ENCODE results near the gene SYNJ1. TPM values are rescaled to one million over a fixed set of nuclear protein-coding genes. Genes with fewer than 3 reads are reported as not detected.

SYNJ1 gene
- total and polyA plus RNA-seq, 2 of the 13 experiments (the other 11 are each of a cell fraction or from before 2014, with no cell fraction given) = 2.0 to 2.7 TPM

- ChIA-PET POLR2A (no interaction called here), CTCF (ENCODE audit: low intra/inter-chr PET ratio, low total read pairs) (no interaction called here)
- Histone ChIP-seq H3K4me2 (ENCODE audit: low read depth, low read length) (no peak overlapping the region), H3K4me3 (replicated peaks in 1 of 3; ENCODE audit: insufficient read depth in 1 of 3, low read depth in 2 of 3, low read length in 3 of 3) (no peak overlapping the region), H4K20me1 (ENCODE audit: insufficient read depth, low read length) (peaks cover 26% of the 10 kb centered on the region), H3K4me1 (ENCODE audit: insufficient read depth, low read length) (peaks cover 50% of the 10 kb centered on the region), H3K36me3 (replicated peaks in 1 of 2; ENCODE audit: control insufficient read depth in 1 of 2, insufficient read depth in 2 of 2, low read length in 2 of 2) (peaks cover 15 to 58% of the 10 kb centered on the region in 2 experiments), H3K27me3 (ENCODE audit: control insufficient read depth in 1 of 2, insufficient read depth in 2 of 2, low read length in 2 of 2) (no peaks in the 10 kb centered on the region), H3K79me2 (ENCODE audit: insufficient read depth, low read length) (peaks cover 51% of the 10 kb centered on the region), H3K9ac (ENCODE audit: insufficient read depth, low read depth, low read length) (no peak overlapping the region), H3K27ac (ENCODE audit: extremely low read length, insufficient read depth, low read length) (no peak overlapping the region), H2AFZ (ENCODE audit: low read length) (no peak overlapping the region), H3K9me3 (ENCODE audit: low read length) (no peaks in the 10 kb centered on the region)
- ATAC-seq = no peak
- BruUV-seq (replicated peaks) = no TSS peak
- no peak for DNase-seq (ENCODE audit: low spot score)
- FAIRE-seq = no peak
- intact Hi-C loops (cut with micrococcal nuclease; ENCODE audit: unreplicated experiment) = loop anchor here (5.0 kb wide), 1 partner anchor 38 kb away; the partner anchor contains the start of gene SYNJ1
- in situ Hi-C loops (cut with HindIII; ENCODE audit: extremely low pct_ligation_motif_present, low pct_unique_long_range_greater_than_20kb) = no loop called here
- 96% methylated on average over 2 of the region's 2 CpGs for WGBS (ENCODE audit: low lambda C conversion rate)
- TF ChIP-seq HOXD1 (CRISPR knock-in tag; IDR thresholded peaks at IDR 0.05) (no peak), HNRNPLL (IDR thresholded peaks at IDR 0.05; ENCODE audit: low read depth, low read length, poor library complexity, severe bottlenecking) (no peak), PAWR (CRISPR knock-in tag; IDR thresholded peaks at IDR 0.05; ENCODE audit: borderline replicate concordance) (no peak), USF2 (IDR thresholded peaks at IDR 0.05; ENCODE audit: low read depth, low read length) (no peak), USF2 (CRISPR knock-in tag; IDR thresholded peaks at IDR 0.05; ENCODE audit: borderline replicate concordance) (no peak), RAD21 (CRISPR knock-in tag; IDR thresholded peaks at IDR 0.05) (no peak), TCF12 (IDR thresholded peaks at IDR 0.05) (no peak), TCF12 (CRISPR knock-in tag; IDR thresholded peaks at IDR 0.05) (no peak), ATF4 (CRISPR knock-in tag; IDR thresholded peaks at IDR 0.05) (no peak), DZIP1 (CRISPR knock-in tag; IDR thresholded peaks at IDR 0.05) (no peak), ZBTB46 (CRISPR knock-in tag; IDR thresholded peaks at IDR 0.05; ENCODE audit: borderline replicate concordance) (no peak), ZNF441 (CRISPR knock-in tag; IDR thresholded peaks at IDR 0.05; ENCODE audit: borderline replicate concordance) (no peak)
Measured at GRCh38 chr21:32765058-32765457, 37.2 kb upstream of the SYNJ1 start.
